Measurements from ENCODE around the gene MTIF3. TPM values are rescaled to one million over a fixed set of nuclear protein-coding genes. Genes with fewer than 3 reads are reported as not detected.

MTIF3 gene
- total RNA-seq, 3 donors from 2014 or later, result 67.5 to 146 (median 72.7) TPM

DNA sequence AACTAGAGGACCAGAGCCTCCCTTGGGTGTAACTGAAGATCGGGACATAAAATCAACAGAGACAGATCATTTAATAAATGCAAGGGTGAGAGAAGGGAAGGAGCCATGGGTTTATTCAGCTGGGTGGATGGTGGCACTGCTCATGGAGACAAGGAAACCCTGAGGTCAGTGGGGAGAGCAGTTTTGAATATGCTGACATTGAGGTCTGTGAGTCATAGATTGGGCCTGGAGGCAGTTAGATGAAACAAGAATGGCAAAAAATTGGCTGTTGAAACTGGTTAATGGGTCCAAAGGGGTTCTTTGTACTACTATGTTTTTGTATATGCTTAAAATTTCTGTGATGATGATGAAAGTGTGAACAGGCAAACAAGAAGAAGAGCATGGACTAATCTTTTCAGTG is 31.0 kb downstream of the MTIF3 start:
- Histone ChIP-seq H3K27me3 (no peaks in the 10 kb centered on the region), H3K4me1 (no peaks in the 10 kb centered on the region), H3K27ac (no peak overlapping the region), H3K4me3 (no peak overlapping the region), H3K36me3 (no peaks in the 10 kb centered on the region), H3K9me3 (no peaks in the 10 kb centered on the region)
- DNase-seq (ENCODE audit: low spot score in 2 of 2), result no peak
- no peak for TF ChIP-seq POLR2A (IDR thresholded peaks at IDR 0.05)
- TF ChIP-seq, protein P1, sequence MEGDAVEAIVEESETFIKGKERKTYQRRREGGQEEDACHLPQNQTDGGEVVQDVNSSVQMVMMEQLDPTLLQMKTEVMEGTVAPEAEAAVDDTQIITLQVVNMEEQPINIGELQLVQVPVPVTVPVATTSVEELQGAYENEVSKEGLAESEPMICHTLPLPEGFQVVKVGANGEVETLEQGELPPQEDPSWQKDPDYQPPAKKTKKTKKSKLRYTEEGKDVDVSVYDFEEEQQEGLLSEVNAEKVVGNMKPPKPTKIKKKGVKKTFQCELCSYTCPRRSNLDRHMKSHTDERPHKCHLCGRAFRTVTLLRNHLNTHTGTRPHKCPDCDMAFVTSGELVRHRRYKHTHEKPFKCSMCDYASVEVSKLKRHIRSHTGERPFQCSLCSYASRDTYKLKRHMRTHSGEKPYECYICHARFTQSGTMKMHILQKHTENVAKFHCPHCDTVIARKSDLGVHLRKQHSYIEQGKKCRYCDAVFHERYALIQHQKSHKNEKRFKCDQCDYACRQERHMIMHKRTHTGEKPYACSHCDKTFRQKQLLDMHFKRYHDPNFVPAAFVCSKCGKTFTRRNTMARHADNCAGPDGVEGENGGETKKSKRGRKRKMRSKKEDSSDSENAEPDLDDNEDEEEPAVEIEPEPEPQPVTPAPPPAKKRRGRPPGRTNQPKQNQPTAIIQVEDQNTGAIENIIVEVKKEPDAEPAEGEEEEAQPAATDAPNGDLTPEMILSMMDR (IDR thresholded peaks at IDR 0.05), result no peak
- TF ChIP-seq POLR2AphosphoS5 (IDR thresholded peaks at IDR 0.05), result no peak
- intact Hi-C loops (cut with DNase I; ENCODE audit: low total_unique reads), result no loop called here

DNA sequence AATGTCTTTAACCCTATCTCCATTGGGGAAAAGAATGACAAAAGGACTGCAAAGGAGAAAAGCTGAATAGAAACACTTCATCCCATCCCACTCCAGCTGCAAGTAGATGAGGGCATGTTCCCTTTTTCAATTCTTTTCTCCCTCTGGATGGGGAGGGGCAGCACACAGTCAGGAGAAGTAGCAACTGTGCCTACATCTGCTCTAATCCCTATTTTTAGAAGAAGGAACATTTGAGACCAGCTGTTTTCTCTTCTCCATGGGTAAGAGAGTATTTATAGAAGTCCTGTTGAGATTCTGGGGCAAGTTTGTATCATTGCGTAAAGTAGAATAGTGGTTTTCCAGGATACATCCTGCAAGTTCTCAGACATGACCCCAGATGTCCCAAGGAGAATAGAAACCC is 35.2 kb downstream of the MTIF3 start:
- H3K9me3 ChIP-seq, result no peaks in the 10 kb centered on the region
- intact Hi-C loops (cut with DNase I; ENCODE audit: low total_unique reads), result no loop called here
- H3K27me3 ChIP-seq, result no peaks in the 10 kb centered on the region
- H3K27ac ChIP-seq, result no peak overlapping the region
- no peak for DNase-seq (ENCODE audit: low spot score in 2 of 2)
- no peaks in the 10 kb centered on the region for H3K36me3 ChIP-seq
- TF ChIP-seq POLR2A (IDR thresholded peaks at IDR 0.05) (no peak), POLR2AphosphoS5 (IDR thresholded peaks at IDR 0.05) (no peak)
- TF ChIP-seq, protein P1 (IDR thresholded peaks at IDR 0.05), result no peak
- no peaks in the 10 kb centered on the region for H3K4me1 ChIP-seq
- no peak overlapping the region for H3K4me3 ChIP-seq

DNA sequence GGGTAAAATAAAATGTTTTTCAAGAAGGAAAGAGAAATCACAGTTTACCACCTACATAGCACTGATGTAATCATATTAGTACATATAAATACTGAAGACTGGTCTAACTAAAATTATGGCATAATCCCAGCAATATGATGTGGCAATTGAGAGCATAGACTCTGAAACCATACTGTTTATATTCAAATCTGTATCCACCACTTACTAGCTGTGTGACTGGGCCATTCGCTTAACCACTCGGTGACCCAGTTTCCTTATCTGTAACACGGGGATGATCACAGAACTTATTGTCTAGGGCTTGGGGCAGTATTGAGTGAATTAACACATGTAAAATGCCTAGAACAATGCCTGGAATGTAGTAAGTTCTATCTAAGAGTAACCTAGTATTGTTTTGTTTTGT is 39.0 kb downstream of the MTIF3 start:
- TF ChIP-seq POLR2A (IDR thresholded peaks at IDR 0.05) (no peak), POLR2AphosphoS5 (IDR thresholded peaks at IDR 0.05) (no peak)
- TF ChIP-seq, protein P1 (IDR thresholded peaks at IDR 0.05), result no peak
- intact Hi-C loops (cut with DNase I; ENCODE audit: low total_unique reads), result no loop called here
- Histone ChIP-seq H3K4me1 (no peaks in the 10 kb centered on the region), H3K9me3 (no peaks in the 10 kb centered on the region), H3K36me3 (no peaks in the 10 kb centered on the region), H3K4me3 (no peak overlapping the region), H3K27me3 (no peaks in the 10 kb centered on the region), H3K27ac (no peak overlapping the region)
- DNase-seq (ENCODE audit: low spot score in 2 of 2), result no peak

DNA sequence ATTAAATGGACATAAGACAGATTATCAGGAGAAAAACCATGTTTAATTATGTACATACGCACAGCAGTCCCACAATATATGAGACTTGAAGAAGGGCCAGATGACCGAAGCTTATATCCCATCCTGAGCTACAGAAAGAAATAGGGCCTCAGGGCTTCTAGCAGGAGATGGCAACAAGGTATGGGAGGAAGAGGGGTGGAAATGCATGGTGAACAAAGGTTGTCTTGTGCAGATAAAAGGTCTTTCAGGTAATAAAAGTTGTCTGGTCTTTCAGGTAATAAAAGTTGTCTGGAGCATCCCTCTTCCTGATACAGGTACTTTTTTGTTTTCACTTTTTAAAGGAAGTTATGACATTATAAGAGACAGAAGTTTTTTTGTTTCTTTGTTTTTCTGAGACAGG is 41.4 kb downstream of the MTIF3 start:
- Histone ChIP-seq H3K4me3 (no peak overlapping the region), H3K9me3 (no peaks in the 10 kb centered on the region), H3K27me3 (no peaks in the 10 kb centered on the region), H3K36me3 (no peaks in the 10 kb centered on the region), H3K4me1 (no peaks in the 10 kb centered on the region), H3K27ac (no peak overlapping the region)
- intact Hi-C loops (cut with DNase I; ENCODE audit: low total_unique reads), result no loop called here
- no peak for DNase-seq (ENCODE audit: low spot score in 2 of 2)
- TF ChIP-seq POLR2AphosphoS5 (IDR thresholded peaks at IDR 0.05), result no peak
- no peak for TF ChIP-seq POLR2A (IDR thresholded peaks at IDR 0.05)

DNA sequence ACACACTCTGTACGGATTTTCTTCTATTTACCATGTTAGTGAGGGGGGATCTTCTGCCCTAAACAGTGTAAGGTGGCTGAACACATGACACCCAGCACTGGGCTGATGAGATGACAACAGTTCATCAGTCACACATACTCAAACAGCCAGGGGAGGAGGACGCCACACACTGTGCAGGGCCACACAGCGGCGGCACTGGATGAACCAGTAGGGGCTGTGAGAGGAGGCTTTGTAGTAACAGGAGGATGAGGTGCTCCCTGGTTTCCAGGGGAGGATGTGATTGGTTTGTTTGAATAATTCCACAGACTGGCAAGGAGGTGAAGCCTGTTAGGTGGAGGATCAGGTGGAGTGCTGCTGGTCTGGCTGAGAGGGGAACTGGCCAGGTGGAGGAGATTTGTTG is 42.3 kb downstream of the MTIF3 start:
- DNase-seq (ENCODE audit: low spot score in 2 of 2), result no peak
- Histone ChIP-seq H3K4me3 (no peak overlapping the region), H3K36me3 (no peaks in the 10 kb centered on the region), H3K27me3 (no peaks in the 10 kb centered on the region), H3K27ac (no peak overlapping the region), H3K9me3 (no peaks in the 10 kb centered on the region), H3K4me1 (no peaks in the 10 kb centered on the region)
- intact Hi-C loops (cut with DNase I; ENCODE audit: low total_unique reads), result no loop called here
- TF ChIP-seq POLR2A (IDR thresholded peaks at IDR 0.05) (no peak), POLR2AphosphoS5 (IDR thresholded peaks at IDR 0.05) (no peak)
- TF ChIP-seq, protein P1 (IDR thresholded peaks at IDR 0.05), result no peak

Data from breast epithelium (tissue), 4 donors.